ENCODE data around the gene CALM3.
A peak's percentile ranks its signal among the peaks of the same experiment; 100 is the strongest.
"Not testable (repeated sequence)": the region's sequence is repeated elsewhere in the genome, so short reads cannot be mapped to it uniquely, and the experiment has no call there.

Gene CALM3

GRCh38 chr19:46601318-46602224, at the start of gene CALM3:
CALM3 (plus strand) TSS chr19:46601330; CDS start chr19:46601435, 105 bp downstream.
- peak; percentile 27 for DNase-seq (ENCODE audit: extremely low spot score)
- TF ChIP-seq, protein P1, sequence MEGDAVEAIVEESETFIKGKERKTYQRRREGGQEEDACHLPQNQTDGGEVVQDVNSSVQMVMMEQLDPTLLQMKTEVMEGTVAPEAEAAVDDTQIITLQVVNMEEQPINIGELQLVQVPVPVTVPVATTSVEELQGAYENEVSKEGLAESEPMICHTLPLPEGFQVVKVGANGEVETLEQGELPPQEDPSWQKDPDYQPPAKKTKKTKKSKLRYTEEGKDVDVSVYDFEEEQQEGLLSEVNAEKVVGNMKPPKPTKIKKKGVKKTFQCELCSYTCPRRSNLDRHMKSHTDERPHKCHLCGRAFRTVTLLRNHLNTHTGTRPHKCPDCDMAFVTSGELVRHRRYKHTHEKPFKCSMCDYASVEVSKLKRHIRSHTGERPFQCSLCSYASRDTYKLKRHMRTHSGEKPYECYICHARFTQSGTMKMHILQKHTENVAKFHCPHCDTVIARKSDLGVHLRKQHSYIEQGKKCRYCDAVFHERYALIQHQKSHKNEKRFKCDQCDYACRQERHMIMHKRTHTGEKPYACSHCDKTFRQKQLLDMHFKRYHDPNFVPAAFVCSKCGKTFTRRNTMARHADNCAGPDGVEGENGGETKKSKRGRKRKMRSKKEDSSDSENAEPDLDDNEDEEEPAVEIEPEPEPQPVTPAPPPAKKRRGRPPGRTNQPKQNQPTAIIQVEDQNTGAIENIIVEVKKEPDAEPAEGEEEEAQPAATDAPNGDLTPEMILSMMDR (IDR thresholded peaks at IDR 0.05; ENCODE audit: control extremely low read depth, extremely low read depth, low read depth, missing control alignments), result no peak
- POLR2A ChIA-PET, result interaction anchor here (1.0 to 1.3 kb wide), 3 partner anchors 13 to 79 kb away, joined by 3 read pairs; no protein-coding TSS in a partner anchor
- CTCF ChIA-PET, result interaction anchor here (0.6 to 7.1 kb wide), 11 partner anchors 11 to 595 kb away, joined by 3 to 68 read pairs (median 7); partner anchors contain the start of genes DACT3, PRKD2 and PTGIR

GRCh38 chr19:46552891-46553290, 48.2 kb upstream of the CALM3 start:
- TF ChIP-seq, protein P1 (IDR thresholded peaks at IDR 0.05; ENCODE audit: control extremely low read depth, extremely low read depth, low read depth, missing control alignments), result no peak
- CTCF ChIA-PET, result no interaction called here

GRCh38 chr19:46554161-46554560, 47.0 kb upstream of the CALM3 start:
- DNase-seq (ENCODE audit: extremely low spot score), result no peak
- CTCF ChIA-PET, result interaction anchor here (1.2 to 1.3 kb wide), 3 partner anchors 11 to 25 kb away, joined by 3 to 4 read pairs (median 4); no protein-coding TSS in a partner anchor
- TF ChIP-seq, protein P1 (IDR thresholded peaks at IDR 0.05; ENCODE audit: control extremely low read depth, extremely low read depth, low read depth, missing control alignments), result no peak
- POLR2A ChIA-PET, result no interaction called here

More at GRCh38 chr19:46552891-46553290, 48.2 kb upstream of the CALM3 start:
- POLR2A ChIA-PET, result no interaction called here
- no peak for DNase-seq (ENCODE audit: extremely low spot score)

GRCh38 chr19:46555628-46556280, 45.4 kb upstream of the CALM3 start:
- no peak for DNase-seq (ENCODE audit: extremely low spot score)
- TF ChIP-seq, protein P1 (IDR thresholded peaks at IDR 0.05; ENCODE audit: control extremely low read depth, extremely low read depth, low read depth, missing control alignments), result no peak
- CTCF ChIA-PET, result interaction anchor here (0.9 to 1.4 kb wide), 2 partner anchors 13 to 17 kb away, joined by 3 to 5 read pairs; no protein-coding TSS in a partner anchor
- POLR2A ChIA-PET, result no interaction called here

DNA sequence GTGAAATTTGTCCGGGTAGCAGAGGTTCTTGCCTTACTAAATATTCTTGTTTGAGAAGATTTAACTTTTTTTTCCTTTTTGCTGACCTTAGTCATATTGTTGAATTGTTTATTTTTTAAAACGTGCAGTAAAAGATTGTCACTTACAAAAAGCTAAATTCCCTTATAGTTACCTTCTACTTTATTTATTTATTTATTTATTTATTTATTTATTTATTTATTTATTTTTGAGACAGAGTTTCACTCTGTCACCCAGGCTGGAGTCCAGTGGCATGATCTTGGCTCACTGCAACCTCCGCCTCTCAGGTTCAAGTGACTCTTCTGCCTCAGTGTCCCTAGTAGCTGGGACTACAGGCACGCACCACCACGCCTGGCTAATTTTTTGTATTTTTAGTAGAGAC, 44.7 kb upstream of the CALM3 start:
- POLR2A ChIA-PET; DNase-seq (ENCODE audit: extremely low spot score): not testable (repeated sequence)
- CTCF ChIA-PET, result interaction anchor here (0.9 to 1.4 kb wide), 4 partner anchors 13 to 27 kb away, joined by 3 to 5 read pairs (median 3); no protein-coding TSS in a partner anchor

DNA sequence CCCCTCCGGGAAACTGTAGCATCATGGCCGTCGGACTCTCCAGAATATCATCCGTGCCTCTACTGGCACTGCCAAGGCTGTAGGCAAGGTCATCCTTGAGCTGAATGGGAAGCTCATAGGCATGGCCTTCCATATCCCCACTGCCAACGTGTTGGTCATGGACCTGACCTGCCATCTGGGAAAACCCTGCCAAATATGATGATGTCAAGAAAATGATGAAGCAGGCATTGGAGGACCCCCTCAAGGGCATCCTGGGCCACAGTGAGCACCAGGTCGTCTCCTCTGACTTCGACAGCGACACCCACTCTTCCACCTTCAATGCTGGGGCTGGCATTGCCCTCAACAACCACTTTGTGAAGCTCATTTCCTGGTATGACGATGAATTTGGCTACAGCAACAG, 41.9 kb upstream of the CALM3 start:
- POLR2A ChIA-PET, result no interaction called here
- CTCF ChIA-PET, result interaction anchor here (0.9 to 1.1 kb wide), 2 partner anchors 16 to 17 kb away, joined by 3 to 4 read pairs; no protein-coding TSS in a partner anchor
- TF ChIP-seq, protein P1 (IDR thresholded peaks at IDR 0.05; ENCODE audit: control extremely low read depth, extremely low read depth, low read depth, missing control alignments), result no peak
- no peak for DNase-seq (ENCODE audit: extremely low spot score)

- POLR2A ChIA-PET; DNase-seq (ENCODE audit: extremely low spot score): not testable (repeated sequence)
- CTCF ChIA-PET, result interaction anchor here (0.9 kb wide), 1 partner anchor 16 kb away, joined by 3 read pairs; no protein-coding TSS in a partner anchor
Measured at GRCh38 chr19:46559675-46560074, 41.5 kb upstream of the CALM3 start.

Data from GM10248 (cell line).